AG10803 (cell line): ENCODE results near the gene ATP6V1C2.
"Not testable (repeated sequence)": the region's sequence is repeated elsewhere in the genome, so short reads cannot be mapped to it uniquely, and the experiment has no call there.

ENCODE experiments used
- DNase-seq: peaks from one replicate; pipeline ENCODE4 v3.0.0; 2010; ENCODE audit warnings: low read depth
- H3K4me3 ChIP-seq: 2 replicates; pipeline ENCODE4 v1.5.1; 2011; ENCODE audit warnings: mild to moderate bottlenecking, low read length, control low read depth
- TF ChIP-seq, protein P1 (sequence below): conservative IDR thresholded peaks from 2 replicates; pipeline ENCODE4 v1.5.1; 2011; ENCODE audit warnings: mild to moderate bottlenecking, low read length, control low read depth, inconsistent platforms

Gene ATP6V1C2

DNA sequence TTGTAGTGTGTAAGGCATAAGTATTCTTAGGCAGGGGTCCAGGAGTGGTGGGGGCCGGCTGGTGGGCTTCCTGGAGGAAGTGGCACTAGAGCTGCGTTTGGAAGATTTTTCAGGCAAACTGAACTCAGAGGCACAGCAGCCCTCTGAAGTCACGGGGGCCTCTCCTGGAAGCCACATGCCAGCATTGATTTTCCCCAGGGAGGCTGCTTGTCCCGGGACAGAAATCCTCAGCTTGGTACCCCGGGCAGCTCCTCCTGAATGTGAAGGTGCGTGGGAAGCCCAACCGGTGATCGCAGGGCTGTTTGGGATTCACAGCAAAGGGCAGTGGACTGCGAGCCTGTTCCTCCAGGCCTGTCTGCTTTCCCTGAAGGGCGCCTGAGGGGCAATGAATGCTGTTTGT is 92.7 kb downstream of the ATP6V1C2 start:
- no peak overlapping the region for H3K4me3 ChIP-seq
- DNase-seq, result no peak
- TF ChIP-seq, protein P1, sequence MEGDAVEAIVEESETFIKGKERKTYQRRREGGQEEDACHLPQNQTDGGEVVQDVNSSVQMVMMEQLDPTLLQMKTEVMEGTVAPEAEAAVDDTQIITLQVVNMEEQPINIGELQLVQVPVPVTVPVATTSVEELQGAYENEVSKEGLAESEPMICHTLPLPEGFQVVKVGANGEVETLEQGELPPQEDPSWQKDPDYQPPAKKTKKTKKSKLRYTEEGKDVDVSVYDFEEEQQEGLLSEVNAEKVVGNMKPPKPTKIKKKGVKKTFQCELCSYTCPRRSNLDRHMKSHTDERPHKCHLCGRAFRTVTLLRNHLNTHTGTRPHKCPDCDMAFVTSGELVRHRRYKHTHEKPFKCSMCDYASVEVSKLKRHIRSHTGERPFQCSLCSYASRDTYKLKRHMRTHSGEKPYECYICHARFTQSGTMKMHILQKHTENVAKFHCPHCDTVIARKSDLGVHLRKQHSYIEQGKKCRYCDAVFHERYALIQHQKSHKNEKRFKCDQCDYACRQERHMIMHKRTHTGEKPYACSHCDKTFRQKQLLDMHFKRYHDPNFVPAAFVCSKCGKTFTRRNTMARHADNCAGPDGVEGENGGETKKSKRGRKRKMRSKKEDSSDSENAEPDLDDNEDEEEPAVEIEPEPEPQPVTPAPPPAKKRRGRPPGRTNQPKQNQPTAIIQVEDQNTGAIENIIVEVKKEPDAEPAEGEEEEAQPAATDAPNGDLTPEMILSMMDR, result no peak

DNA sequence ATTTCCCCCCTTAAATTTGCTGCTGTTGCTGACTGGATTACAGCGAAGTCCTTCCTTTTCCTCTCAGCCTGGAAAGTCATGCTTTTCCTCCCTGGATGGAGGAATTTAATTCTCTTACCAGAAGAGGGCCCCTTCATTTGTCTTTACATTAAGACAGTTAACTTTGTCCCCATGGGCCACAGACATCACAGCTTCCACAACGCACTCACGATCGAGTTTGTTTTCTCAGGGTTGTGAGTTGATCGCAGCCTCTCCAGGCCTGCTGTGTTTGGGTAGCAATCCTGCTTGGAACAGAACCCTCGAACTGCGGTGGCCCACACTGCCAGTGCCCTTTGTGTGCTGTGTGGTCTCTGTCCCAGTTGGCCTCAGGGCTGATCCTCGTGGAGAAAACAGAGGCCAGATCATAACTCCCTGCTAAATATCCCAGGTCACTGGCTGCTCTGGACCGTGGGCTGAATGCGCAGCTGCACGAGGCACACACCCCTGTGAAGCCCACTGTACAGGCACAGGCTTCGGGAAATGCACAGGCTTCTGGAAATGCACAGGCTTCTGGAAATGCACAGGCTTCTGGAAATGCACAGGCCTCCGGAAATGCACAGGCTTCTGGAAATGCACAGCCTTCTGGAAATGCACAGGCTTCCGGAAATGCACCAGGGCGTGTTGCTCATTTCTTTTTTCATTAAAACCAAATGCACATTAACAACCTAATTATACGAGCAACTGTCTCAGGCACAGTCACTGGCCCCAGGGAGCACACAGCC is 93.3 kb downstream of the ATP6V1C2 start:
- TF ChIP-seq, protein P1, result no peak
- no peak overlapping the region for H3K4me3 ChIP-seq
- no peak for DNase-seq

DNA sequence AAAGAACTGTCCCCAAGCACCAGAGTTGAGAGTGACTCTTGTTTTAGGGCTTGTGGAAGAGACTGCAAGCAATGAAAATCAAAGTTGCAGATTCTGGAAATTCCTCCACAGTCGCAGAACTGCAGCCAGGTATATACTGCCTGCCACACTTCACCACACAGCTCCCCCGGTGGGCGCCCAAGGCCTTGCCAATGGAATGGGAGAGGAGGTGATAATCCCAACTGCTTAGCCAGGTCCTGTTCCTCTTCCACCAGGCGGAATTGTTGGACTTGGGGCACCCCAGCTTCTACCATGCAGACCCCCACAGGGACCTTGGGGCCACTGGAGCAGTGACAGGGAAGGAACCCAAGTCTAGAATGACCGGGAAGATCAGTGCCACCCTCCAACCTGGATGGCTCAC is 96.0 kb downstream of the ATP6V1C2 start:
- no peak for DNase-seq

DNA sequence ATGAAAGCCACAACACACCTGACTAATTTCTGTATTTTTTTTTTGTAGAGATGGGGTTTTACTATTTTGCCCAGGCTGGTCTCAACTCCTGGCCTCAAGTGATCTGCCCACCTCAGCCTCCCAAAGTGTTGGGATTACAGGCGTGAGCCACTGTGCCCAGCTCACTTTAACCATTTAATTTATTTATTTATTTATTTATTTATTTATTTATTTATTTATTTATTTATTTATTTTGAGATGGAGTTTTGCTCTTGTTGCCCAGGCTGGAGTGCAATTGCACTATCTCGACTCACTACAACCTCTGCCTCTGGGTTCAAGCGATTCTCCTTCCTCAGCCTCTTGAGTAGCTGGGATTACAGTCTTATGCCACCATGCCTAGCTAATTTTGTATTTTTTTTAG is 96.9 kb downstream of the ATP6V1C2 start:
- not testable (repeated sequence) for DNase-seq, H3K4me3 ChIP-seq

More for the DNA sequence above, 96.0 kb downstream of the ATP6V1C2 start:
- TF ChIP-seq, protein P1, result peak; percentile 10; the same call in 1 of the 2 replicates
- H3K4me3 ChIP-seq, result no peak overlapping the region

DNA sequence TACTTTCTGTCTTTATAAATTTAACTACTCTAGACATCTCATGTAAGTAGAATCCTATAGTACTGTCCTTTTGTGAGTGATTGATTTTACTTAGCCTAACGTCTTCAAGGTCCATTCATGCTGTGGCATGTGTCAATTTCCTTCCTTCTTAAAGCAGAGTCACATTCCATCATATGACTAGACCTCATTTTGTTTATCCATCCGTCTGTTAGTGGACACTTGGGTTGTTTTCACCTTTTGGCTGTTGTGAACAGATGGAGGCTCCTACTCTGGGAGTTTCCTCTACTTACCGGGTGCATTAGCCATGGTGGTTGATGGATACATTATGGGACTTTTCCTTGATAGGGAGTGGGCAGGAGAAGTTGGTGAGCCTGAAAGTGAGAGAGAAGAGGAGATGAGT is 97.6 kb downstream of the ATP6V1C2 start:
- no peak overlapping the region for H3K4me3 ChIP-seq
- TF ChIP-seq, protein P1, result no peak
- no peak for DNase-seq

DNA sequence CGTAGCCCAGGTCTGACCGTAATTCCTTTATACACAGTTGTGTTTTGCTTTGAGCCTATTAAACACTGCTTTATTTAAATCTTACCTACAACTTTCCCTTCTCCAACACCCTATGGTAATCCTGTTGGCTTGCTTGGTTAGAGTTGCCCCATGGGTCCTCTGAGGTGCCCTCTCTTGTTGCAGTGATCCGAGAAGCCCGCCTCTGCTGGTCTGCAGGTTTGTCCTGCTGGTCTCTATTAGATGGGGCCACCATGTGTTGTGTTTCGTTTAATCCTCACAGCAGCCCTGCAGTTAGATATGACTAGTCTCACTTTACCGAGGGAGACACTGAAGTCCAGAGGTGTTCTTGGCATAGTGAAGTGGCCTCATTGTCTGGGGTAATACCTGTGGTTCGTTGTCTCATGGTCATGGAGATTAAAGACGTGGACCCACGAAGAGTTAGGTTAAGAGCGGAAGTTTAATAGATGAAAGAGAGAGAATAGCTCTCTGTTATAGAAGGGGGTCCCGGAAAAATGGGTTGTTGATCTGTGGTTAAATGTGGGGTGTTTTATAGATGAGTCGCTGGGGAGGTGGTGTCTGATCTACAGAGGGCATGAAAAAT is 98.4 kb downstream of the ATP6V1C2 start:
- DNase-seq, result no peak
- TF ChIP-seq, protein P1, result no peak

DNA sequence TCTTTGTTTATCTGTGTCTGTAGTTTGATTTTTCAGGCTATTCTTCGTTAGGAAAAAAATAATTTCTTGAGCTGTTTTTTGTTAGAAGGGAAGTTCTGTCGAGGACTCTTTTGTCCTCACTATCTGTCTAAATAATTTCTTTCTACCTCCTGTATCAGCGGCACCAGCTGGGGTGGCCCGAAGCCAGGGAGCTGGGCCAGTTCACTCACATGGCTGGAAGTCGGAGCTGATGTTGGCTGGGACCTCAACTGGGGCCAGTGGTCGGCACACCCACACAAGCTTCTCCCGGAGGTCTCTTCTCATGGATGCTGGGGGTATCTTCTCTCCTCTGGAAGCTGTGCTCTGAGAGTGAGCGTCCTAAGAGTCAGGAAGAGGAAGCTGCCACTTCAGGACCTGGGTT is 99.1 kb downstream of the ATP6V1C2 start:
- DNase-seq, result no peak
- H3K4me3 ChIP-seq, result no peak overlapping the region
- TF ChIP-seq, protein P1, result no peak

More for the DNA sequence above, 98.4 kb downstream of the ATP6V1C2 start:
- no peak overlapping the region for H3K4me3 ChIP-seq
